HS-5 (cell line): Measurements from ENCODE around the gene SYNGR2.
A peak's percentile ranks its signal among the peaks of the same experiment; 100 is the strongest.

ENCODE experiments used
- DNase-seq: peaks from one replicate; pipeline ENCODE4 v3.0.0-alpha.2; 2012; ENCODE audit warnings: low read depth

Gene SYNGR2

DNA sequence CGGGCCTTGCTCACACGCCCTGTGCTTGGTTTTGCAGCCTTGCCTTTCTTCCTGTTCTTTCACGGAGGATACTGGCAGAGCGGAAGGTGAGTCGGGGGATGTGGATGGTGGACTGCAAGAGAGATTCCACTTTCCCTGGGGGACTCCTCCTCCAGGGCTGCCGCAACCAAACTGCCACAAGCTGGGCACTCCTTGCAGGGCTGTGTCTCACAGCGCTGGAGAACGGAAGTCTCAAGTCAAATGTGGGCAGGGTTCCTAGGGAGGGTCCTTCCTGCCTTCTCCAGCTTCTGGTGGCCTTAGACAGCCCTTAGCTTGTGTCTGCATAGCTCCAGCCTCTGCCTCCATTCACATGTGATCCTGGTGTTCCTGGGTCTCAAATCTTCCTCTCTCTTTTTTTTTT lies 34.3 kb downstream of the SYNGR2 start:
- no peak for DNase-seq

- DNase-seq = no peak
Observed at GRCh38 chr17:78204387-78205123, 36.2 kb downstream of the SYNGR2 start.

- DNase-seq = no peak
Observed at GRCh38 chr17:78205124-78205775, 36.9 kb downstream of the SYNGR2 start.

DNA sequence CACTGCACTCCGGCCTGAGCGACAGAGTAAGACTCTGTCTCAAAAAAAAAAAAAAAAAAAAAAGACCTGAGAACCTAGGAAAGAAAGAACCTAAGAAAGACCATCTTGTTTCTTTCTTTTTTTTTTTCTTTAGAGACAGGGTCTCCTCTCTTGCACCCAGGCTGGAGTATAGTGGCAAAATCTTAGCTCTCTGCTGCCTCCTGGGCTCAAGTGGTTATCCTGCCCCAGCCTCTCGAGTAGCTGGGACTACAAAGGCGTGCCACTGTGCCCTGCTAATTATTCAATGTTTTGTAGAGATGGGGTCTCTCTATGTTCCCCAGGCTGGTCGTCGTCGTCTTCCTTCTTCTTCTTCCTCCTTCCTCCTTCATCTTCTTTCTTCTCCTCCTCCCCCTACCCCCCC lies 37.9 kb downstream of the SYNGR2 start:
- DNase-seq = no peak

GRCh38 chr17:78208486-78208885 lies 40.1 kb downstream of the SYNGR2 start:
- no peak for DNase-seq

GRCh38 chr17:78210111-78210510 lies 41.7 kb downstream of the SYNGR2 start:
- DNase-seq = no peak

- no peak for DNase-seq
Observed at GRCh38 chr17:78211032-78211431, 42.7 kb downstream of the SYNGR2 start.

- peak; percentile 23 for DNase-seq
Observed at GRCh38 chr17:78214016-78214705, 45.8 kb downstream of the SYNGR2 start, which contains the start of gene BIRC5. BIRC5 (plus strand) TSS chr17:78214253; CDS start chr17:78214317, 64 bp downstream.

GRCh38 chr17:78214706-78215061 lies 46.3 kb downstream of the SYNGR2 start:
- DNase-seq = no peak

GRCh38 chr17:78219396-78220150 lies 51.2 kb downstream of the SYNGR2 start:
- DNase-seq = no peak
